ENCODE results near the gene MEF2D. TPM values are rescaled to one million over a fixed set of nuclear protein-coding genes. Genes with fewer than 3 reads are reported as not detected.

The MEF2D gene
- total RNA-seq, 1 experiment from 2014 or later: 33.5 TPM

DNA sequence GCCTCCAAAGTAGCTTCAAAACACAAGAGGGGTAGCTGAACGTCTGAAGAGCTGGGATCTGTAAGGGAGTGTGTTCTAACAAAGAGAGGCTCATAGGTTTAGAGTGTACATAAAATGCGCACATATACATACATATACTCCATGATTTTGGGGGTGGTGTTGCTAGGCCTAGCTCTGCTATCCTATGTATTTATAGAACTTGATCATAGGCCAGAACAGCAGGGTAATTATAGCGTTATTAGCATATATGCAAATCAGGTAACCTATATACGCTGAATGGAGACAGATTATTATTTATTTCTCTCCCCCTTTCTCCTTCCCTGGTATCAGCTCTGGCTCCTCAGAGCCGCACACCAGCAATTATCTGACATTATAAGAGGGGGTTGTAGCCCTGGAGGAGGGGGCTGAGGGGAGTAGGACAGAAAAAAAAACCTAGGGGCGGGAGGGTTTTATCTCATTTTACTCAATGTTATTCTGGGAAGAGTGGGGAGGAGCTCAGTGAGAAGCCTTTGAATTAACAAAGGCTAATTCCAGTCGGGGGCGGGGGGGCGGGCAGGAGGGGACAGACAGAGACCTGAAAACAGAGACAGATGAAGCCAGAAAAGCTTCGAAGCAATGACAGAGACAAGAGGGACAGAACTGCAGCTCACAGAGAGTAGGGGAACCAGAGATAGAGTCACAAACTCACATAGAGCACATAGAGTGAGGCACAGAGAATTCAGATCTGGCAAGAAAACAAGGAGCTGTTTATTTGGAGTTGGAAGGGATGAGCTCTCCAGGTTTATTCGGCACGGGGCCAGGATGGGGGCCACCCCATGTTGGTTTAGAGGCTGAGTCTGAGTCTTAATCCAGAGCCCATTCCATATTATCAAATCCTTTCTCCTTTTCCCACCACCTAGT lies 68.6 kb downstream of the MEF2D start:
- no peaks in the 10 kb centered on the region for H3K4me1 ChIP-seq (replicated peaks; ENCODE audit: insufficient read depth)
- CTCF ChIA-PET: interaction anchor here (0.7 kb wide), 1 partner anchor 45 kb away, joined by 4 read pairs; no protein-coding TSS in a partner anchor
- no peaks in the 10 kb centered on the region for H3K9me3 ChIP-seq (ENCODE audit: insufficient read depth, low read depth)
- H3K4me3 ChIP-seq: no peak overlapping the region
- no peak for DNase-seq
- no peaks in the 10 kb centered on the region for H3K36me3 ChIP-seq (ENCODE audit: low read depth)
- H3K4me2 ChIP-seq: no peak overlapping the region
- no peaks in the 10 kb centered on the region; the same call in 1 of the 2 replicates for H4K20me1 ChIP-seq (ENCODE audit: insufficient read depth)
- intact Hi-C loops (cut with micrococcal nuclease; ENCODE audit: unreplicated experiment): no loop called here
- peaks cover 76% of the 10 kb centered on the region for H3K27me3 ChIP-seq (ENCODE audit: insufficient read depth, low read depth)
- no TSS peak for BruUV-seq (replicated peaks)
- no peak overlapping the region for H3K27ac ChIP-seq
- TF ChIP-seq, protein P1, sequence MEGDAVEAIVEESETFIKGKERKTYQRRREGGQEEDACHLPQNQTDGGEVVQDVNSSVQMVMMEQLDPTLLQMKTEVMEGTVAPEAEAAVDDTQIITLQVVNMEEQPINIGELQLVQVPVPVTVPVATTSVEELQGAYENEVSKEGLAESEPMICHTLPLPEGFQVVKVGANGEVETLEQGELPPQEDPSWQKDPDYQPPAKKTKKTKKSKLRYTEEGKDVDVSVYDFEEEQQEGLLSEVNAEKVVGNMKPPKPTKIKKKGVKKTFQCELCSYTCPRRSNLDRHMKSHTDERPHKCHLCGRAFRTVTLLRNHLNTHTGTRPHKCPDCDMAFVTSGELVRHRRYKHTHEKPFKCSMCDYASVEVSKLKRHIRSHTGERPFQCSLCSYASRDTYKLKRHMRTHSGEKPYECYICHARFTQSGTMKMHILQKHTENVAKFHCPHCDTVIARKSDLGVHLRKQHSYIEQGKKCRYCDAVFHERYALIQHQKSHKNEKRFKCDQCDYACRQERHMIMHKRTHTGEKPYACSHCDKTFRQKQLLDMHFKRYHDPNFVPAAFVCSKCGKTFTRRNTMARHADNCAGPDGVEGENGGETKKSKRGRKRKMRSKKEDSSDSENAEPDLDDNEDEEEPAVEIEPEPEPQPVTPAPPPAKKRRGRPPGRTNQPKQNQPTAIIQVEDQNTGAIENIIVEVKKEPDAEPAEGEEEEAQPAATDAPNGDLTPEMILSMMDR (conservative IDR thresholded peaks at IDR 0.05): no peak
- TF ChIP-seq EZH2 (IDR thresholded peaks at IDR 0.05; ENCODE audit: low read depth): no peak
- H3F3A ChIP-seq (ENCODE audit: insufficient read depth, low read depth): no peaks in the 10 kb centered on the region
- H2AFZ ChIP-seq: no peak overlapping the region
- H3K9me2 ChIP-seq (ENCODE audit: insufficient read depth): no peaks in the 10 kb centered on the region
- POLR2A ChIA-PET (ENCODE audit: unreplicated experiment): no interaction called here
- no peaks in the 10 kb centered on the region for H3K79me2 ChIP-seq (ENCODE audit: low read depth)

DNA sequence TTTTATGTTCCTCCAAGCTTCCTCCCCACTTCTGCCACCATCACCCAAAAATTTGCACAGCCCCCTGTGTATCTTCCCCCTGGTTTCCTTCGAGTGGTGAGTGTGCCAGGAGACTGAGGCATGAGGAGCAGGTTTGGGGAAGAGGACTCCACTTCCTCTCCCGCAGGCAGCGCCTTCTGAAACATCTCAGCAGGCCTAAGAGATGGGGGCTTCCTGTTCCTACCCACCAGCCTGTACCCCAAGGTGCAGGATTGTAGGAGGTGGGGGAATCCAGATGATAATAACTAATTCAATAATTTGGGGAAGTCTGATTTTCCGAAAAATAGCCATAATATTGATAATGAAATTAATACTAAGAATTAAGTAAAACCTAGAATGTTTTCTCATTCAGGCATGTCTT lies 69.2 kb downstream of the MEF2D start:
- no peaks in the 10 kb centered on the region for H3K9me2 ChIP-seq (ENCODE audit: insufficient read depth)
- H3F3A ChIP-seq (ENCODE audit: insufficient read depth, low read depth): no peaks in the 10 kb centered on the region
- no peaks in the 10 kb centered on the region; the same call in 1 of the 2 replicates for H4K20me1 ChIP-seq (ENCODE audit: insufficient read depth)
- H3K36me3 ChIP-seq (ENCODE audit: low read depth): no peaks in the 10 kb centered on the region
- no peak overlapping the region for H3K4me3 ChIP-seq
- POLR2A ChIA-PET (ENCODE audit: unreplicated experiment): no interaction called here
- H3K4me2 ChIP-seq: no peak overlapping the region
- intact Hi-C loops (cut with micrococcal nuclease; ENCODE audit: unreplicated experiment): no loop called here
- no peak overlapping the region for H3K27ac ChIP-seq
- H3K27me3 ChIP-seq (ENCODE audit: insufficient read depth, low read depth): peaks cover 70% of the 10 kb centered on the region
- no TSS peak for BruUV-seq (replicated peaks)
- no peak for DNase-seq
- TF ChIP-seq EZH2 (IDR thresholded peaks at IDR 0.05; ENCODE audit: low read depth): no peak
- TF ChIP-seq, protein P1 (conservative IDR thresholded peaks at IDR 0.05): no peak
- no peaks in the 10 kb centered on the region for H3K4me1 ChIP-seq (replicated peaks; ENCODE audit: insufficient read depth)
- no peaks in the 10 kb centered on the region for H3K9me3 ChIP-seq (ENCODE audit: insufficient read depth, low read depth)
- CTCF ChIA-PET: interaction anchor here (0.6 to 0.7 kb wide), 2 partner anchors 45 to 55 kb away, joined by 4 to 6 read pairs; no protein-coding TSS in a partner anchor
- H3K79me2 ChIP-seq (ENCODE audit: low read depth): no peaks in the 10 kb centered on the region
- no peak overlapping the region for H2AFZ ChIP-seq

DNA sequence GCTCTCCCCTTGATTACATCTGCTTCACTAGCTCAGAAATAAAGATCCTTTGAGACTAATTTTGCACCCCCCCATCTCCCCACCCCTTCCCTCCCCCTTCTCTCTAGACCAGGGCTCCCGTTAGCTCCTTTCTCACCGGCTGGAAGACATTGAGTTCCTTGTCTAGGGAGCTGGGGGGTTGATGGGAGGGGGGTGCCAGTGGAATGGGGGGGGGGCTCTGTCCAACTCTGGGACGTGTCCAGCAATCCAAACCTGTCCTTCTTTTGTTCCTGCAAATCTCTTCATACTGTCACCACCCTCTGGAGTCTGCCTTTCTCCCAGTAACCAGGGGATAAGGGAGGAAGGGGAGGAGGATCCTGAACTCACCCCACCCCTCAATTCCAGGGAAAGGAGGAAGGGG lies 69.7 kb downstream of the MEF2D start:
- intact Hi-C loops (cut with micrococcal nuclease; ENCODE audit: unreplicated experiment): no loop called here
- Histone ChIP-seq H4K20me1 (ENCODE audit: insufficient read depth) (no peaks in the 10 kb centered on the region; the same call in 1 of the 2 replicates), H3K36me3 (ENCODE audit: low read depth) (no peaks in the 10 kb centered on the region), H3K9me3 (ENCODE audit: insufficient read depth, low read depth) (no peaks in the 10 kb centered on the region), H3K27ac (no peak overlapping the region), H2AFZ (no peak overlapping the region), H3K9me2 (ENCODE audit: insufficient read depth) (no peaks in the 10 kb centered on the region), H3K79me2 (ENCODE audit: low read depth) (no peaks in the 10 kb centered on the region), H3K4me1 (replicated peaks; ENCODE audit: insufficient read depth) (no peaks in the 10 kb centered on the region), H3K4me3 (no peak overlapping the region), H3K4me2 (no peak overlapping the region), H3F3A (ENCODE audit: insufficient read depth, low read depth) (no peaks in the 10 kb centered on the region), H3K27me3 (ENCODE audit: insufficient read depth, low read depth) (peaks cover 69% of the 10 kb centered on the region)
- CTCF ChIA-PET: interaction anchor here (0.6 kb wide), 1 partner anchor 55 kb away, joined by 6 read pairs; no protein-coding TSS in a partner anchor
- TF ChIP-seq EZH2 (IDR thresholded peaks at IDR 0.05; ENCODE audit: low read depth): no peak
- TF ChIP-seq, protein P1 (conservative IDR thresholded peaks at IDR 0.05): no peak
- POLR2A ChIA-PET (ENCODE audit: unreplicated experiment): no interaction called here
- no peak for DNase-seq
- no TSS peak for BruUV-seq (replicated peaks)
